ENCODE results near the gene SCGB3A1.

DNA sequence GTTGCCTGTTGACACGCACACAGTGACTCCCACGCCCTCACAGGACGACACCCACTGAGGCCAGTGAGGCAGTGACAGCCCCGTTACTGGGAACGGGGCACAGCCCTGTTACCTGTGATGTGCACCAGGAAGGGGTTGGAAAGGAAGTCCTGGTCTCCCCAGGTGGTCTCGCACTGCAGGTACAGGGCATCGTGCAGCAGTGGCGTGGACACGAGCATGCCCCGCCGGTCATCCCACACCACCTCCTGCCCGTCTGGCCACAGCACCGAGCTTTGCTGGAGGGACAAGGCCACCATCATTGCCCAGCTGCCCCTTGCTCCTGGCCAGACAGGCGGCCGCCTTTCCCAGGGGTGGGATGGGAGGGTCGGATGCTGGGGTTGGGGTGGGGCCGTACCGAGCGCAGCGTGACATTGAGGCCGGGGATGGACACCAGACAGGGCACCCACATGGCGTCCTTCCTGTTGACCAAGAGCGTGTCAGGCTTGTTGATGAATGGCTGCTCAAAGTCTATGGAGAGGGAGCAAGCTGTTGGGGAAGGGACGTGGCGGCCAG, 38.6 kb upstream of the SCGB3A1 start:
- TF ChIP-seq, protein P1, sequence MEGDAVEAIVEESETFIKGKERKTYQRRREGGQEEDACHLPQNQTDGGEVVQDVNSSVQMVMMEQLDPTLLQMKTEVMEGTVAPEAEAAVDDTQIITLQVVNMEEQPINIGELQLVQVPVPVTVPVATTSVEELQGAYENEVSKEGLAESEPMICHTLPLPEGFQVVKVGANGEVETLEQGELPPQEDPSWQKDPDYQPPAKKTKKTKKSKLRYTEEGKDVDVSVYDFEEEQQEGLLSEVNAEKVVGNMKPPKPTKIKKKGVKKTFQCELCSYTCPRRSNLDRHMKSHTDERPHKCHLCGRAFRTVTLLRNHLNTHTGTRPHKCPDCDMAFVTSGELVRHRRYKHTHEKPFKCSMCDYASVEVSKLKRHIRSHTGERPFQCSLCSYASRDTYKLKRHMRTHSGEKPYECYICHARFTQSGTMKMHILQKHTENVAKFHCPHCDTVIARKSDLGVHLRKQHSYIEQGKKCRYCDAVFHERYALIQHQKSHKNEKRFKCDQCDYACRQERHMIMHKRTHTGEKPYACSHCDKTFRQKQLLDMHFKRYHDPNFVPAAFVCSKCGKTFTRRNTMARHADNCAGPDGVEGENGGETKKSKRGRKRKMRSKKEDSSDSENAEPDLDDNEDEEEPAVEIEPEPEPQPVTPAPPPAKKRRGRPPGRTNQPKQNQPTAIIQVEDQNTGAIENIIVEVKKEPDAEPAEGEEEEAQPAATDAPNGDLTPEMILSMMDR (IDR thresholded peaks at IDR 0.05) = no peak
- TF ChIP-seq FOXP1 (CRISPR knock-in tag; IDR thresholded peaks at IDR 0.05; ENCODE audit: borderline replicate concordance) (no peak), NR2C2 (CRISPR knock-in tag; IDR thresholded peaks at IDR 0.05) (no peak), ESRRA (CRISPR knock-in tag; IDR thresholded peaks at IDR 0.05; ENCODE audit: borderline replicate concordance) (no peak), ZNF121 (CRISPR knock-in tag; IDR thresholded peaks at IDR 0.05) (no peak), ZBTB21 (CRISPR knock-in tag; IDR thresholded peaks at IDR 0.05; ENCODE audit: borderline replicate concordance) (no peak)
- TF ChIP-seq, protein P2, sequence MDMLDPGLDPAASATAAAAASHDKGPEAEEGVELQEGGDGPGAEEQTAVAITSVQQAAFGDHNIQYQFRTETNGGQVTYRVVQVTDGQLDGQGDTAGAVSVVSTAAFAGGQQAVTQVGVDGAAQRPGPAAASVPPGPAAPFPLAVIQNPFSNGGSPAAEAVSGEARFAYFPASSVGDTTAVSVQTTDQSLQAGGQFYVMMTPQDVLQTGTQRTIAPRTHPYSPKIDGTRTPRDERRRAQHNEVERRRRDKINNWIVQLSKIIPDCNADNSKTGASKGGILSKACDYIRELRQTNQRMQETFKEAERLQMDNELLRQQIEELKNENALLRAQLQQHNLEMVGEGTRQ (CRISPR knock-in tag; IDR thresholded peaks at IDR 0.05) = no peak
- TF ChIP-seq, protein P3, sequence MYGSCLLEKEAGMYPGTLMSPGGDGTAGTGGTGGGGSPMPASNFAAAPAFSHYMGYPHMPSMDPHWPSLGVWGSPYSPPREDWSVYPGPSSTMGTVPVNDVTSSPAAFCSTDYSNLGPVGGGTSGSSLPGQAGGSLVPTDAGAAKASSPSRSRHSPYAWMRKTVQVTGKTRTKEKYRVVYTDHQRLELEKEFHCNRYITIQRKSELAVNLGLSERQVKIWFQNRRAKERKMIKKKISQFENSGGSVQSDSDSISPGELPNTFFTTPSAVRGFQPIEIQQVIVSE (CRISPR knock-in tag; IDR thresholded peaks at IDR 0.05; ENCODE audit: borderline replicate concordance) = no peak

All from WTC11 (cell line).